ENCODE measurements around the gene SLC16A13. TPM values are rescaled to one million over a fixed set of nuclear protein-coding genes. Genes with fewer than 3 reads are reported as not detected.

The SLC16A13 gene
- total and polyA plus RNA-seq, 10 of the 15 experiments (the other 5 are each of a cell fraction or from before 2014, with no cell fraction given) = 0.34 to 12.1 (median 3.3) TPM

DNA sequence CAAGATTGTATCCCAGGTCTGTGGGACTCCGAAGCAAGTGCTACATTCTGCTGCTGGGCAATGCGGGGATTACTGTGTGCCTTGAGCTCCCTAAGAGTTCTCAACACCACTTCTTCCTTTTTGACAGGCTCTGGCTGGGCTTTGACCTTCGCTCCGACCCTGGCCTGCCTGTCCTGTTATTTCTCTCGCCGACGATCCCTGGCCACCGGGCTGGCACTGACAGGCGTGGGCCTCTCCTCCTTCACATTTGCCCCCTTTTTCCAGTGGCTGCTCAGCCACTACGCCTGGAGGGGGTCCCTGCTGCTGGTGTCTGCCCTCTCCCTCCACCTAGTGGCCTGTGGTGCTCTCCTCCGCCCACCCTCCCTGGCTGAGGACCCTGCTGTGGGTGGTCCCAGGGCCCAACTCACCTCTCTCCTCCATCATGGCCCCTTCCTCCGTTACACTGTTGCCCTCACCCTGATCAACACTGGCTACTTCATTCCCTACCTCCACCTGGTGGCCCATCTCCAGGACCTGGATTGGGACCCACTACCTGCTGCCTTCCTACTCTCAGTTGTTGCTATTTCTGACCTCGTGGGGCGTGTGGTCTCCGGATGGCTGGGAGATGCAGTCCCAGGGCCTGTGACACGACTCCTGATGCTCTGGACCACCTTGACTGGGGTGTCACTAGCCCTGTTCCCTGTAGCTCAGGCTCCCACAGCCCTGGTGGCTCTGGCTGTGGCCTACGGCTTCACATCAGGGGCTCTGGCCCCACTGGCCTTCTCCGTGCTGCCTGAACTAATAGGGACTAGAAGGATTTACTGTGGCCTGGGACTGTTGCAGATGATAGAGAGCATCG is 2.4 kb downstream of the SLC16A13 start:
- intact Hi-C loops (cut with micrococcal nuclease; ENCODE audit: unreplicated experiment) = no loop called here
- no peak overlapping the region for H3K27ac ChIP-seq (ENCODE audit: control insufficient read depth, insufficient read depth)

More for the DNA sequence above, 2.4 kb downstream of the SLC16A13 start:
- no peak overlapping the region for H2AFZ ChIP-seq (ENCODE audit: control insufficient read depth, low read depth, low read length)
- no peaks in the 10 kb centered on the region for H4K20me1 ChIP-seq (ENCODE audit: control insufficient read depth, insufficient read depth)
- SMC1A ChIA-PET (ENCODE audit: uncharacterized antibody, unreplicated experiment) = interaction anchor here (0.8 to 1.7 kb wide), 7 partner anchors 7 to 127 kb away, joined by 3 to 8 read pairs (median 4); no protein-coding TSS in a partner anchor
- no peak overlapping the region for H3K9ac ChIP-seq (ENCODE audit: control insufficient read depth, insufficient read depth, low read length)
- DNase-seq (ENCODE audit: low read depth, low spot score) = no peak
- H3K9me3 ChIP-seq (replicated peaks; ENCODE audit: control insufficient read depth, insufficient read depth, low read length) = no peaks in the 10 kb centered on the region
- CTCF ChIA-PET = interaction anchor here (0.6 to 4.5 kb wide), 8 partner anchors 7 to 127 kb away, joined by 3 to 40 read pairs (median 5); partner anchors contain the start of genes BCL6B and SLC16A11
- peaks cover 18% of the 10 kb centered on the region for H3K4me1 ChIP-seq (ENCODE audit: control insufficient read depth, insufficient read depth, low read length)
- no peak for ATAC-seq
- peaks cover 0 to 2% of the 10 kb centered on the region in 2 experiments; a peak in 2 of 4 replicates for H3K27me3 ChIP-seq (replicated peaks in 1 of 2; ENCODE audit: control insufficient read depth in 2 of 2, insufficient read depth in 2 of 2, low read length in 1 of 2)
- H3K4me3 ChIP-seq = no peak overlapping the region; the same call in 1 of the 2 replicates
- POLR2A ChIA-PET = interaction anchor here (0.6 to 1.4 kb wide), 7 partner anchors 15 to 267 kb away, joined by 3 to 9 read pairs (median 4); no protein-coding TSS in a partner anchor
- TF ChIP-seq RFX5 (IDR thresholded peaks at IDR 0.05; ENCODE audit: low read depth, low read length) (no peak), SMAD5 (IDR thresholded peaks at IDR 0.05; ENCODE audit: low read depth) (no peak), EGR1 (IDR thresholded peaks at IDR 0.05; ENCODE audit: borderline replicate concordance in 1 of 2, low read depth in 2 of 2, low read length in 2 of 2) (0 out of 3 replicates have a peak, but pooled peaks of 1 of the 2 experiments have one; percentile 3)
- TF ChIP-seq, protein P1, sequence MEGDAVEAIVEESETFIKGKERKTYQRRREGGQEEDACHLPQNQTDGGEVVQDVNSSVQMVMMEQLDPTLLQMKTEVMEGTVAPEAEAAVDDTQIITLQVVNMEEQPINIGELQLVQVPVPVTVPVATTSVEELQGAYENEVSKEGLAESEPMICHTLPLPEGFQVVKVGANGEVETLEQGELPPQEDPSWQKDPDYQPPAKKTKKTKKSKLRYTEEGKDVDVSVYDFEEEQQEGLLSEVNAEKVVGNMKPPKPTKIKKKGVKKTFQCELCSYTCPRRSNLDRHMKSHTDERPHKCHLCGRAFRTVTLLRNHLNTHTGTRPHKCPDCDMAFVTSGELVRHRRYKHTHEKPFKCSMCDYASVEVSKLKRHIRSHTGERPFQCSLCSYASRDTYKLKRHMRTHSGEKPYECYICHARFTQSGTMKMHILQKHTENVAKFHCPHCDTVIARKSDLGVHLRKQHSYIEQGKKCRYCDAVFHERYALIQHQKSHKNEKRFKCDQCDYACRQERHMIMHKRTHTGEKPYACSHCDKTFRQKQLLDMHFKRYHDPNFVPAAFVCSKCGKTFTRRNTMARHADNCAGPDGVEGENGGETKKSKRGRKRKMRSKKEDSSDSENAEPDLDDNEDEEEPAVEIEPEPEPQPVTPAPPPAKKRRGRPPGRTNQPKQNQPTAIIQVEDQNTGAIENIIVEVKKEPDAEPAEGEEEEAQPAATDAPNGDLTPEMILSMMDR (IDR thresholded peaks at IDR 0.05 in 2 of 3, conservative IDR thresholded peaks at IDR 0.05 in 1 of 3; ENCODE audit: control insufficient read depth in 2 of 3, extremely low read depth in 1 of 3, insufficient read depth in 1 of 3, low read depth in 3 of 3, low read length in 3 of 3) = peak; percentile 1 to 17 (median 4); a peak in 1 of 6 replicates
- H3K36me3 ChIP-seq (ENCODE audit: control insufficient read depth in 2 of 2, insufficient read depth in 2 of 2, low read length in 1 of 2) = no peaks in the 10 kb centered on the region; a peak in 1 of 4 replicates
- H3K79me2 ChIP-seq (ENCODE audit: control insufficient read depth, insufficient read depth, low read length) = peaks cover 18% of the 10 kb centered on the region
- in situ Hi-C loops (cut with MboI) = loop anchor here (25.0 kb wide), 1 partner anchor 524 kb away; the partner anchor contains the start of genes SENP3 and TNFSF13
- peak overlapping the region; percentile 27 for H3K4me2 ChIP-seq (ENCODE audit: control insufficient read depth, insufficient read depth)
- WGBS (ENCODE audit: insufficient coverage, insufficient replicate concordance, low lambda C conversion rate, missing lambda C conversion rate) = 90% methylated on average over 18 of the region's 19 CpGs
- FAIRE-seq = no peak
- no TSS peak for BruUV-seq (replicated peaks)
- RAD21 ChIA-PET (ENCODE audit: unreplicated experiment) = interaction anchor here (0.9 to 2.1 kb wide), 3 partner anchors 16 to 23 kb away, joined by 3 to 8 read pairs (median 7); a partner anchor contains a TSS

Measured in GM12878 (cell line).